ENCODE data around the gene DOK5.

Gene DOK5

DNA sequence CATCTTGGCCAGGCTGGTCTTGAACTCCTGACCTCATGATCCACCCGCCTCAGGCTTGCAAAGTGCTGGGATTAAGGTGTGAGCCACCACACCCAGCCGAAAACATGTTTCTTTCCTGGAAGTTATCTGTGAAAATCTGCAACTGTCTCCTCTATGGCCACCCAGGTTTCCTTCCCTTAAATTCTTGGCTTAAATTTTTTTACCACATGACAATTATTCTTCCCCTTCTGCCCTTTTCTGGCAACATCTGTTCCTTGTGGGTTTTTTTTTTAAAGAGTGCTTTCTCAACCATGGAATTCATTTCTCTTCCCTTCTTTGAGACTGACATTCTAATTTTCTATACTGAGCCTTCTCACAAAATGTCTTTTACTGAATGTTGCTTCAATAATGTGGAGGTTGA, 59.6 kb downstream of the DOK5 start:
- H3K4me3 ChIP-seq (ENCODE audit: low read depth, low read length) = no peak overlapping the region
- TF ChIP-seq MYC (IDR thresholded peaks at IDR 0.05; ENCODE audit: low read depth, low read length) = no peak
- TF ChIP-seq, protein P1, sequence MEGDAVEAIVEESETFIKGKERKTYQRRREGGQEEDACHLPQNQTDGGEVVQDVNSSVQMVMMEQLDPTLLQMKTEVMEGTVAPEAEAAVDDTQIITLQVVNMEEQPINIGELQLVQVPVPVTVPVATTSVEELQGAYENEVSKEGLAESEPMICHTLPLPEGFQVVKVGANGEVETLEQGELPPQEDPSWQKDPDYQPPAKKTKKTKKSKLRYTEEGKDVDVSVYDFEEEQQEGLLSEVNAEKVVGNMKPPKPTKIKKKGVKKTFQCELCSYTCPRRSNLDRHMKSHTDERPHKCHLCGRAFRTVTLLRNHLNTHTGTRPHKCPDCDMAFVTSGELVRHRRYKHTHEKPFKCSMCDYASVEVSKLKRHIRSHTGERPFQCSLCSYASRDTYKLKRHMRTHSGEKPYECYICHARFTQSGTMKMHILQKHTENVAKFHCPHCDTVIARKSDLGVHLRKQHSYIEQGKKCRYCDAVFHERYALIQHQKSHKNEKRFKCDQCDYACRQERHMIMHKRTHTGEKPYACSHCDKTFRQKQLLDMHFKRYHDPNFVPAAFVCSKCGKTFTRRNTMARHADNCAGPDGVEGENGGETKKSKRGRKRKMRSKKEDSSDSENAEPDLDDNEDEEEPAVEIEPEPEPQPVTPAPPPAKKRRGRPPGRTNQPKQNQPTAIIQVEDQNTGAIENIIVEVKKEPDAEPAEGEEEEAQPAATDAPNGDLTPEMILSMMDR (IDR thresholded peaks at IDR 0.05; ENCODE audit: low read depth, low read length) = no peak
- TF ChIP-seq POLR2A (IDR thresholded peaks at IDR 0.05; ENCODE audit: extremely low read depth, insufficient read length) = no peak
- no peak for TF ChIP-seq MAX (IDR thresholded peaks at IDR 0.05; ENCODE audit: low read depth, low read length)
- DNase-seq (ENCODE audit: low read depth) = no peak

- DNase-seq (ENCODE audit: low read depth) = no peak
- H3K4me3 ChIP-seq (ENCODE audit: low read depth, low read length) = no peak overlapping the region
- no peak for TF ChIP-seq POLR2A (IDR thresholded peaks at IDR 0.05; ENCODE audit: extremely low read depth, insufficient read length)
These were observed 60.4 kb downstream of the DOK5 start for GRCh38 chr20:54535746-54536145.

DNA sequence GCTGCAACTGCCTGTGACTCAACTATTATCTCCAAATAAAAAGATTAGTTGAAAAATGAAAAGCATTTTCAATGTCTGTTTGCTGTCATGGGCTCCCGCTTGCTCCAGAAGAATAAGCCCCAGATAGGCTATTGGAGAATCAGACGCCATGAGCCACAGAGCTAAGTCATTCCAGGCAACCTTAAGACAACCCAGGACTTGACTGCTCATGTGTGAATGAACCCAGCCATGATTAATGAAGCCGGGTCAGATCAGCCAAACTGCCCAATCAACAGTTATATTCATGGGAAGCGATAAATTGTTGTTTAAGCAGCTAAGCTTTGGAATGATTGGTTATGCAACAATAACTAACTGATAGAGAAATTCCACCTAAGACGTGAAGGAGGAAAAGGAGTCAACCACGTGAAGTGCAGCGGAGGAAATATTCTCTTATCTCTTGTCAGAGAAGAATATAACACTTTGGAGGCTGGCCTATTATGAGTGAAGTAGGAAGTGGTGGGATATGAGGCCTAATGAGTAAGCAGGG, 64.2 kb downstream of the DOK5 start:
- no peak overlapping the region for H3K4me3 ChIP-seq (ENCODE audit: low read depth, low read length)
- no peak for TF ChIP-seq POLR2A (IDR thresholded peaks at IDR 0.05; ENCODE audit: extremely low read depth, insufficient read length)
- TF ChIP-seq MAX (IDR thresholded peaks at IDR 0.05; ENCODE audit: low read depth, low read length) = no peak
- TF ChIP-seq, protein P1 (IDR thresholded peaks at IDR 0.05; ENCODE audit: low read depth, low read length) = no peak
- no peak for TF ChIP-seq MYC (IDR thresholded peaks at IDR 0.05; ENCODE audit: low read depth, low read length)
- DNase-seq (ENCODE audit: low read depth) = no peak

DNA sequence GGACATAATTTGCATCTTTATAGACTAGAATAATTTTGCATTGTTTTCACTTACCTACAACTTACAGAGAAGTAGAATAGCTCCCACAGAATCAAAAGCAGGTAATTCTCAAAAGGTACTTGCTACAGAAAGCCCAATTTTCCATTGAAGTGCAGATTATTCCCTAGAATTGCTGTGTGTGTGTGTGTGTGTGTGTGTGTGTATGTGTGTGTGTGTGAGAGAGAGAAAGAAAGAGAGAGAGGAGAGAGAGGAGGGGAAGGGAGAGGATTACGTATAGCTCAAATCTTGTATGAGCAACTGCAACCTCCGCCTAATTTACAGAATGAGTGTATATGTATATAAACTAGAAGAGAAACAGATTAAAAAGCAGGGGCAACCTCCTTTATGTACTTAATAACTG, 68.0 kb downstream of the DOK5 start:
- DNase-seq (ENCODE audit: low read depth) = no peak
- no peak for TF ChIP-seq MYC (IDR thresholded peaks at IDR 0.05; ENCODE audit: low read depth, low read length)
- no peak for TF ChIP-seq MAX (IDR thresholded peaks at IDR 0.05; ENCODE audit: low read depth, low read length)
- TF ChIP-seq, protein P1 (IDR thresholded peaks at IDR 0.05; ENCODE audit: low read depth, low read length) = no peak
- no peak for TF ChIP-seq POLR2A (IDR thresholded peaks at IDR 0.05; ENCODE audit: extremely low read depth, insufficient read length)
- H3K4me3 ChIP-seq (ENCODE audit: low read depth, low read length) = no peak overlapping the region

DNA sequence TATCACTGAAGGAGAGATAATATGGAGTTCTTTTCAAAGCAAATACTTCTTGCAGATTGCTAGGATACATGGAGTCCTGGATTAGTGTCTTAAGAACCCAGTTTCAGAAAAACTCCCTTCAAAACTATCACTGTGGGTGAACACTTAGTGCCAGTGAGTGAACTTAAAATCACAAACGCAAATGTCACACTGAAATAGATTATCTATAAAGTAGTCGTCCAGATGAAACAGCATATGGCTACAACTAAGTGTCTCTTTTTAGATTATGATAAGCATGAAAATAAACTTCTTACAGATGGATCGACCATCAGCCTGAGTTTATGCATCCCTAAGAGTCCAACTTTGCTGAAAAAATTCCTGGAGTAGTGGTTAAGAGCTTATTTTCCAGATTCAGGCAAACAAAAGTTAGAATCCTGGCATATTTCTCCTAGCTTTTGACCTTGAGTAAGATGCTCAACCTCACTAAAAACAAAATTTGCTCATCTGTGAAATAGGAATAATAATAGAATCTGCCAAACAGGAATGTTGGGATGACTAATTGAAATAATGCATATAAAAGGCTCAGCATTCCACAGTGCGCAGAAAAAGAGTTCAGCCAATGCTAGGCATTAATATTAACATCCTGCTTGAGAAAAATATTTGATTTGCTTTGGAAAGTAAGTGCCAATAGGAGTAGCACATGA, 70.4 kb downstream of the DOK5 start:
- no peak overlapping the region for H3K4me3 ChIP-seq (ENCODE audit: low read depth, low read length)
- DNase-seq (ENCODE audit: low read depth) = no peak
- TF ChIP-seq MAX (IDR thresholded peaks at IDR 0.05; ENCODE audit: low read depth, low read length) (no peak), POLR2A (IDR thresholded peaks at IDR 0.05; ENCODE audit: extremely low read depth, insufficient read length) (no peak), MYC (IDR thresholded peaks at IDR 0.05; ENCODE audit: low read depth, low read length) (no peak)
- TF ChIP-seq, protein P1 (IDR thresholded peaks at IDR 0.05; ENCODE audit: low read depth, low read length) = no peak

- TF ChIP-seq MAX (IDR thresholded peaks at IDR 0.05; ENCODE audit: low read depth, low read length) (no peak), POLR2A (IDR thresholded peaks at IDR 0.05; ENCODE audit: extremely low read depth, insufficient read length) (no peak), MYC (IDR thresholded peaks at IDR 0.05; ENCODE audit: low read depth, low read length) (no peak)
- TF ChIP-seq, protein P1 (IDR thresholded peaks at IDR 0.05; ENCODE audit: low read depth, low read length) = no peak
- H3K4me3 ChIP-seq (ENCODE audit: low read depth, low read length) = no peak overlapping the region
These were observed 73.5 kb downstream of the DOK5 start for GRCh38 chr20:54548849-54549248.

More at GRCh38 chr20:54548849-54549248, 73.5 kb downstream of the DOK5 start:
- no peak for DNase-seq (ENCODE audit: low read depth)

Data from NB4 (cell line).